ENCODE results near the gene SLC7A4. TPM values are rescaled to one million over a fixed set of nuclear protein-coding genes. Genes with fewer than 3 reads are reported as not detected.
"Not testable (repeated sequence)": the region's sequence is repeated elsewhere in the genome, so short reads cannot be mapped to it uniquely, and the experiment has no call there.

Gene SLC7A4
- total RNA-seq, 1 donor from 2014 or later: 0.22 TPM

- Mint-ChIP-seq H3K4me1 (ENCODE audit: low read depth) (peaks cover 65% of the 10 kb centered on the region), H3K27ac (ENCODE audit: unreplicated experiment) (peak overlapping the region; percentile 91), H3K36me3 (ENCODE audit: low read depth) (no peaks in the 10 kb centered on the region), H3K27me3 (ENCODE audit: low read depth) (no peaks in the 10 kb centered on the region), H3K4me3 (ENCODE audit: unreplicated experiment) (no peak overlapping the region), H3K9me3 (ENCODE audit: low read depth) (no peaks in the 10 kb centered on the region)
- TF ChIP-seq CTCF (IDR thresholded peaks at IDR 0.05): no peak
- no peak for DNase-seq (ENCODE audit: low spot score)
These were observed 9.6 kb upstream of the SLC7A4 start for GRCh38 chr22:21041937-21042336.

GRCh38 chr22:21039158-21039557 lies 6.8 kb upstream of the SLC7A4 start:
- H3K36me3 Mint-ChIP-seq (ENCODE audit: low read depth); H3K27me3 Mint-ChIP-seq (ENCODE audit: low read depth); H3K4me3 Mint-ChIP-seq (ENCODE audit: unreplicated experiment); H3K27ac Mint-ChIP-seq (ENCODE audit: unreplicated experiment); DNase-seq (ENCODE audit: low spot score); H3K9me3 Mint-ChIP-seq (ENCODE audit: low read depth): not testable (repeated sequence)
- H3K4me1 Mint-ChIP-seq (ENCODE audit: low read depth): peaks cover 47% of the 10 kb centered on the region

GRCh38 chr22:21038405-21038804 lies 6.0 kb upstream of the SLC7A4 start:
- no peak overlapping the region for H3K4me3 Mint-ChIP-seq (ENCODE audit: unreplicated experiment)
- H3K27me3 Mint-ChIP-seq (ENCODE audit: low read depth): no peaks in the 10 kb centered on the region
- no peak for TF ChIP-seq CTCF (IDR thresholded peaks at IDR 0.05)
- H3K9me3 Mint-ChIP-seq (ENCODE audit: low read depth): no peaks in the 10 kb centered on the region
- no peaks in the 10 kb centered on the region for H3K36me3 Mint-ChIP-seq (ENCODE audit: low read depth)
- no peak for DNase-seq (ENCODE audit: low spot score)
- peak overlapping the region; percentile 95 for H3K27ac Mint-ChIP-seq (ENCODE audit: unreplicated experiment)
- peaks cover 41% of the 10 kb centered on the region for H3K4me1 Mint-ChIP-seq (ENCODE audit: low read depth)

- no peak overlapping the region for H3K4me3 Mint-ChIP-seq (ENCODE audit: unreplicated experiment)
- H3K4me1 Mint-ChIP-seq (ENCODE audit: low read depth): peaks cover 25% of the 10 kb centered on the region
- no peak for TF ChIP-seq CTCF (IDR thresholded peaks at IDR 0.05)
- no peaks in the 10 kb centered on the region for H3K36me3 Mint-ChIP-seq (ENCODE audit: low read depth)
- H3K27me3 Mint-ChIP-seq (ENCODE audit: low read depth): no peaks in the 10 kb centered on the region
- no peaks in the 10 kb centered on the region for H3K9me3 Mint-ChIP-seq (ENCODE audit: low read depth)
- H3K27ac Mint-ChIP-seq (ENCODE audit: unreplicated experiment): no peak overlapping the region
- DNase-seq (ENCODE audit: low spot score): no peak
These were observed 2.6 kb upstream of the SLC7A4 start for GRCh38 chr22:21034989-21035388.

- TF ChIP-seq CTCF (IDR thresholded peaks at IDR 0.05): no peak
- Mint-ChIP-seq H3K36me3 (ENCODE audit: low read depth) (no peaks in the 10 kb centered on the region), H3K4me1 (ENCODE audit: low read depth) (peaks cover 22% of the 10 kb centered on the region), H3K4me3 (ENCODE audit: unreplicated experiment) (no peak overlapping the region), H3K27me3 (ENCODE audit: low read depth) (no peaks in the 10 kb centered on the region), H3K27ac (ENCODE audit: unreplicated experiment) (no peak overlapping the region), H3K9me3 (ENCODE audit: low read depth) (no peaks in the 10 kb centered on the region)
- DNase-seq (ENCODE audit: low spot score): no peak
These were observed 1.5 kb upstream of the SLC7A4 start for GRCh38 chr22:21033895-21034294.

GRCh38 chr22:21032868-21033688 lies 717 bp upstream of the SLC7A4 start:
- Mint-ChIP-seq H3K4me3 (ENCODE audit: unreplicated experiment) (no peak overlapping the region), H3K4me1 (ENCODE audit: low read depth) (peaks cover 15% of the 10 kb centered on the region), H3K9me3 (ENCODE audit: low read depth) (no peaks in the 10 kb centered on the region), H3K36me3 (ENCODE audit: low read depth) (no peaks in the 10 kb centered on the region), H3K27me3 (ENCODE audit: low read depth) (no peaks in the 10 kb centered on the region), H3K27ac (ENCODE audit: unreplicated experiment) (no peak overlapping the region)
- no peak for TF ChIP-seq CTCF (IDR thresholded peaks at IDR 0.05)
- DNase-seq (ENCODE audit: low spot score): no peak
